CD4-positive, alpha-beta T cell treated with Interleukin-1 beta for 1 hour (primary cell): Measurements from ENCODE around the gene BBS9.
"Not testable (repeated sequence)": the region's sequence is repeated elsewhere in the genome, so short reads cannot be mapped to it uniquely, and the experiment has no call there.

ENCODE experiments used
- DNase-seq, 2 donors: peaks; one replicate each; pipeline ENCODE4 v3.0.0-alpha.2; 2020 to 2022

Gene BBS9

DNA sequence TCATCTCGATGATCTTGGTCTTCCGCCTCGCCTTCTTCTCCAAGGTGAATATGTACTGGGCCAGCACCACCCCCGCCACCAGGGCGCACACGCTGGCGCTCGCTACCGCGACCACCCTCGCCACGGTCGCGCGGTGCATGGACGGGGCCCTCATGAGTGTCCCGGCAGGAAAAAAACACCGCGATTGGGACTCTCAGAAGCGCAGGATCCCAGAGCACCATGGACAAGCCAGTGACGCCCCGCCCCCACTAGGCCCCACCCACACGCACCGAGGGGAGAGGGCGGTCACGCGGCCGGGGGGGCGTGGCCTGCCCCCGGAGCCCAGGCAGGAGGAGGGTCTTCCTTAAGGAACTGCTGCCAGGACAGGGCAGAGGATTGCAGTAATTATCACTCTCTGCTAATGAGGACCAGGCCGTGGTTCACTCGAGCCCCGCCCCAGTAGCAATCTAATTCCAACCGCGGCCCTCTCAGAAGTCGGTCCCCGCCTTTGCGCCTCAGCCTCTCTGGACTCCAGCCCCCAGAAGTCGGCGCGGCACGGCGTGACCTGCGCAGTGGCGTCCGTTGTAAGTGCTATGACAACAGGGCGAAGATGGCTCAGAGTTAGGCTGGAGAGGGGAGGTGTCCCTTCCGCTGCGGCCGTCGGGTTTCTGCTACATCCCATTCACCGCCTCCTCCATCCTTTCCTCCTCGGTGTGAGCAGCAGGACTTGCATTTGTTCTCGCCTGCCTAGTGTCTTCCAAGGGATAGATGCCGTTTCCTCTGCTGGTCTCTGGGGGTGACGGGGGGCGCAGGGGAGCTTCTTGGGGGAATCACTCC is at the start of gene BBS9:
Gene BBS9 (plus strand): TSS at position 575 of the 816 bp plus-strand sequence. CDS start 16,689 bp downstream, outside the sequence.
- DNase-seq: peak; percentile 89 to 91

DNA sequence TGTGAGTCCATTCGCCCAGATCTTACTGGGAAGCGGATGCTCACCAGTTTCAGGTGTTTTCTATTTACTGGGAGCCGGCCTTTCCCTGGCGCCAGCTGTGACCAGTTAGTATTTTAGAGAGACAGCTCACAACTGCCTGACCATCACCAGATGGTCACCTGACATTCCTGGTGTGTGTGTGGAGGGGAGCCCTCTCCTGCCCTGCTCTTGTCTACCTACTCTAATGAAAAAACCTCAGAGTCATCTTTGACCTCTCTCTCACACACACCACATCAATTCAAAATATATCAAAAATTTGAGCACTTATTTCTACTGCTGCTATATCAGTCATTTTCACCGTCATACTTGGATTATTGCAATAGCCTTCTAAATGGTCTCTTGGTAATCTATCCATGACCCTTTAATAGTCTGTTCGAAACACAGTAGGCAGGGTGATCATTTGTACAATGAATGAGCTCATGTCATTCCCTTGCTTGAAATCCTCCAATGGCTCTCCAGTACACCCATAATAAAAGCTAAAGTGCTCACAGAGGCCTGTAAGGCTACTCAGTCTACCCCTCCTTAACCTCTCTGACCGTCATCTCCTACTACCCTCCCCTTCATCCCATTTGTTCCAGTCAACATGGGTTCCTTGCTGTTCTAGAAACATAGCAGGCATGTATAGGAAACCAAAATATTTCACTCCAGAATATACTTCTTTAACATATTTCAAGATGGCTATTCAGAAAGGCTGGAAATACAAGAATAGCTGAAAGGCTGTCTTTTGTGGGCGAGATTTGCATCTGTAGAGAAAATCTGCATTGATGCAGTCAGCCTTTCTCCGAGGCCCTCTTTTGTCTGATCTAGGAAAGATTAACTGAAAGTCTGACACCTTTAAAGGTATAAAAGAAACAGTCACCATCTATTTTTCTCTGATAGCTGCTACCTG is 49.3 kb upstream of the BBS9 start:
- DNase-seq: no peak

DNA sequence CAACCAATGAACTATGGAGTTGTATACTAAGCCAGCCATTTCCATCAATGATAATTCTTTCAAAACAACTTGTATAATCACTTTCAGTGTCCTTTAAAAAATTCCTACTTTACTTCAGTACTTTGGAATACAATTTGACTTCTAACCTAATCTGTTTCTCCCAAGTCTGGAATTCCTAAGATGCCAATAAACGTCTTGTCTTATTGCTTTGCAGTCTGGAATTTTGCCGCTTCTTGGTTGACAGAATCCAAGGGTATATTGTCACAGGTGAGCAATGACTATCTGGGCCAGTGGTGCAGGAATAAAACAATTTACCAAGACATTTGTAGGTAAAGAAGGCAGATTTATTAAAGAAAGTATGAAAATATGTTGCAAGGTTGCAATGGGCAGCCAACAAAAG is 42.0 kb upstream of the BBS9 start:
- no peak for DNase-seq

DNA sequence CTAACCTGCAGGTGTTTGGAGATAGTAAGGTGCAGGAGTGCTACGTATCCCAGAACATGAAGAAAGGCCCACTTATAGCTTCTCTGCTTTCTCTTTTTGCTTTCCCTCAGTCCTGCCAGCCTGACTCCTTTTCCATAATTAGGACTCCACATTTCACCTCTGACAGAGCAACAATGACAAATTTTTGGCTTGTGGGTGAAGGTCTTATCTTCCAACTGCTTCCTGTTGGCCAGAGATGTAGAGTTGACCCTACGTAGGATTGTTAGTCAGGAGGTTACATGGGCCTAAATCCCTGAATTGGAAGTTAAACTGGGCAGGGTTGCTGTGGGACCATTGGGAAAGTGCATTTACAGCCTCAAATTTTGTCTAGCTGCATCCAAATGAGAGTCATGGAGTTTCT is 41.5 kb upstream of the BBS9 start:
- DNase-seq: no peak

DNA sequence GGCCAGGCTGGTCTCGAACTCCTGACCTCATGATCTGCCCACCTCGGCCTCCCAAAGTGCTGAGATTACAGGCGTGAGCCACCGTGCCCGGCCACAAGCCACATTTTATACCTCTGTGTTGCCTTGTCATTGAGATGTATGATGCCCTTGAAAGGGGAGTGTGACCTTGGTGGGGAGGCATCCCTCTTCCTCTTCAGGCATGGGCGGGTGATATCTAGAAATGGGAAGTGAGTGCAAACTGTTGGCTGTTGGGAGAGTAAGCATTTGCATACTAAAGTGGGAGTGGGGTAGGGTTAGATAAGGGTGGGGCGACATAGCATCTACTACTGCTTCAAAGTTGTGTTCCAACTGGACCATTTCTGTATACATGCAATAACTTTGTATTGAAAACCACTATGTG is 40.2 kb upstream of the BBS9 start:
- DNase-seq: no peak

- no peak for DNase-seq
Observed at GRCh38 chr7:33091111-33091531, 38.2 kb upstream of the BBS9 start.

- DNase-seq: no peak
Observed at GRCh38 chr7:33091641-33092191, 37.6 kb upstream of the BBS9 start.

- DNase-seq: no peak
Observed at GRCh38 chr7:33093266-33093665, 36.1 kb upstream of the BBS9 start.

DNA sequence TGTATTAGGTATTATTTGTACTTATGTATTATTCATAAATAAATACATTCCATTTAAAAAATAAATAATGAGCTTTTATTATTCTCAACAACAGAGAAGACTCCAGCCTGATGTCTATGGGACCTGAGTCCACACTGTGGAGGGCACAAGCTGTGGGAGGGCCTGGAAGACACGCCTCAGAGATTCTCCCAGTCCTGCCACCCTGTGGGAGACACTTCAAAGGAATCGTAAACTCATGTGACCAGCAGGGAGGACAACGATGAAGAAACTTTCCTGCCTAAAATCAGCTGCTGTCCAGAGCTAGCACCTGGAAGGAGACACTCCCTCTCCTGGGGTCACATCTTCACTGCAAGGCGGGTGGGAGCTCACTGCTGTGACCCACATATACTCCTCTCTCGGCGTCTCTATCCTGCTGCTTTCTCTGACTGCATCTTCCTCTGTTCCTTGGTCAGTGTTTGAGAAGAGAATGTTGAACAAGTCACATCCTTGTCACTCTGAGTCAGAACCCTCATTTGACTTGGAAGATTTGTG is 34.6 kb upstream of the BBS9 start:
- not testable (repeated sequence) for DNase-seq

DNA sequence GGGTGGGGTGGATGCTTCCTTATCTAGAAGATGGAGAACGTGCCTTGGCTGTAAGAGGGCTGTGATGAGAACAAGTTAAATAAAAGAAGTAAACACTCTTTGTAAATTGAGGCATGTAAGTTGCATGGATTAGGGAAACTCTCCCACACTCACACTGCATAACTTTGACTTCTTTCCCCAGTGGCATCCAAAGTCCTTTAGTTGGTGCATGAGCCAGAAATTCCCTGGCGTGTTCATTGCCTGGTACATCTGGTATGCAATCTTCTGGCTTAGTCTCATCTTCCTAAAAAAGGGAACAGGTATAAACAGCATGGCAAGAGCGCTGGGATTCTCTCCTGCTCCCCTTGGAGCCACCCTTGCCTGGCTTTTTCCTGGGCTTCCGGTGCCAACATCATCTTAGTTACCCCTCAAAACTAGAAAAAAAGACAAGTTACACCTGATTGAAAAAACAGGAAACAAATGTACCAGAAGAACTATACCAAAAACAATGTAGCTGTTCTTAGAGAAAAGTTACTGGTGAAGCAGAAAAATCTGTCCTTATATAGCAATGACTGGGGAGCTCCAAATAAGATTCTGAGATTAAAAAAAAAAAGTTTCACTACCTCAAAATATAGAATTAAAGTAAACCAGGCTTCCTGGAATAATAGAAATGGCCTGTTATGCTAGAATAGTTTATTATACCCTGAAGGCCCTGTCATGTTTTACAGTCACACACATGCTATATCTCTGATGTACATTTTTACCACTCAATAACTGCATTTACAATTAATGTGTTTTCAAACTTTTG is 30.0 kb upstream of the BBS9 start:
- no peak for DNase-seq

DNA sequence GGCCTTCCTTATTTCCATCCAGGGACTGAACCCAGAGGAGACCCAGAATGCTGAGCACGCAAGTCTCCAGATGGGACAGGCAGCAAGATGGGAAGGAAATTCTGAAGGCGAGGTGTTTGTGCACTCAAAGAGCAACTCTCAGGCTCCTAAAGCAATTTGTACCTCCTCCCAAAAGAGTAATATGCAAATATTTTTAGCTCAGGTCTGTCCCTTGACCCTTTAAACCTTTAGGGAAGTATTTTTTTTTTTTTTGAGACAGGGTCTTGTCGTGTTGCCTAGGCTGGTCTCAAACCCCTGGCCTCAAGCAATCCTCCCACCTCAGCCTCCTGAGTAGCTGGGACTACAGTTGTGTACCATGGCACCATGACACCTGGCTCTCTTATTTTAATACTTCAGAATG is 28.6 kb upstream of the BBS9 start:
- no peak for DNase-seq

DNA sequence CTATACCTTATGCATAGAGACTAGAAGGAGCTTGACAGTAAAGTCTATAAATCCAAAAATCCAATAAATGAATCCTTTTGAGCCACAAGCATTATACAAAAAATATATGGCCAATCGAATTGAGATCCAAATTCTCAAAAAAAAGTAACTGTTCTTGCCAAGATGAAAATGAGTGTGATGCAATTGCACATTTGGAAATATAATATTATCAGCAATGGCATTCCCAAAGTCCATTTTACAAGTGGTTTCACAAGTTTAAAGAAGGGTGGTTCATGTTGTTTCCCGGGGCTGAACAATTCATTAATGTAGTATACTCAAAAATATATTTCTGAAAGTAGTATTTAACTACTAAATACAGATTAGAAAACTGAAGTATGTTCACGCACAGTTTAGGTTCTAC is 27.5 kb upstream of the BBS9 start:
- no peak for DNase-seq

GRCh38 chr7:33107136-33108066 is 22.0 kb upstream of the BBS9 start:
- peak; percentile 57 to 72 for DNase-seq

DNA sequence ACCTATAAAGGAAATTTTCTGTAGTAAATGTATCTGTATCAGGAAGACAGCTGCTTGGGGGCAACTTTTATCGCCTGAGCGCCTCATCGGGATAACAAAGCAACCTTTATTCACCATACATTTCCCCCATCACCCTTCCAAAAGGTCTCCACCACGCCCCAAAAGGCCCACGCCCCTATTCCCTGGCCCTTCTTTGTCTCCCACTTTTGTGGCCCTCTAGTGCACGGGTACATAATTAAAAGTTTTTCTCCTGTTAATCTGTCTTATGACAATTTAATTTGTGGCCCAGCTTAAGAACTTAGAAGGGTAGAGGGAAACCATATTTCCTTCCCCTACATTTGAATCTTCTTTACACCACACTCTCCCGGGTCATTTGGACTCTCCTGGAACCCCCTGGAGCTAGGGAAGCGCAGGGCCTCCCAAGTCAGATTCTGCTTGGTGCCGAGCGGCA is 20.8 kb upstream of the BBS9 start:
- DNase-seq: peak in 1 of 2 donors; percentile 22

GRCh38 chr7:33109005-33109757 is 20.2 kb upstream of the BBS9 start, which contains the start of gene RP9:
TSS of gene RP9 (minus strand) at chr7:33109404. CDS start at chr7:33109372, 32 bp downstream.
- DNase-seq: peak; percentile 82

GRCh38 chr7:33109758-33110238 is 19.6 kb upstream of the BBS9 start:
- no peak for DNase-seq

DNA sequence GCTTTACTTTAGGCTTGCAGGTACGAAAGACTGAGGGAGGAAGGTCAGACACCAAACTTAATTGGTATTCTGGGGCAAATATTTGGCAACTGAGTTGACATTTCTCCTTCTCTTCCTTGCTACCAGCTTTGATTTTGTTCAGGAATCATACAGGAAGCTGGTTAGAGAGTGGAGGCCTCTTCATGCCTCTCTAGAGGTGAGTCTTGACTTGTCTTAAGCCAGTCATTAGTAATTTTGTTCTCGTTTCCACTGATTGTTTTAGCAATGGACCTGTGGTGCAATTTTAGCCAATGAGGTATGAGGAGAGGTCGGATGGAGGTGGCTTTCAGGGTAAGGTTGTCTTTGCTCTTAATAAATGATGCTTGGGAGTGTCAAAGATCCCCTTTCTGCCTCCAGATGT is 17.8 kb upstream of the BBS9 start:
- no peak for DNase-seq

DNA sequence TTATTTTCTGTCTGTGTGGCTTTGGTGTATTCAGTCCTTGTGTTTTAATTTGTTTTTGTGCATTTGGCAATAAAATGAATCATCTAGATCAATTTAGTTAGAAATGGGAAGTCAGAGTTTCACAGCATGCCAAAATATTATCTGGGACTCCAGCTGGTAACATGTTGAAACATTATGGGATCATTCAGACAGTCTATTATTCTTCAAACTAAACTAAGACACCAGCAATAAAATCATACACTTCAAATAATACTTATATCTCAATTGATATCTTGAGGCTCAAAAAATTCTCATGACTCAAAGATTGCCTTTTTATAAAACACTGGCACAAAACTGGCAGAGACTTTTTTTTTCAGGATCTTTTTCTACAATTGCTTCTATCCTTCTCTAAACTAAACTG is 14.4 kb upstream of the BBS9 start:
- no peak for DNase-seq

DNA sequence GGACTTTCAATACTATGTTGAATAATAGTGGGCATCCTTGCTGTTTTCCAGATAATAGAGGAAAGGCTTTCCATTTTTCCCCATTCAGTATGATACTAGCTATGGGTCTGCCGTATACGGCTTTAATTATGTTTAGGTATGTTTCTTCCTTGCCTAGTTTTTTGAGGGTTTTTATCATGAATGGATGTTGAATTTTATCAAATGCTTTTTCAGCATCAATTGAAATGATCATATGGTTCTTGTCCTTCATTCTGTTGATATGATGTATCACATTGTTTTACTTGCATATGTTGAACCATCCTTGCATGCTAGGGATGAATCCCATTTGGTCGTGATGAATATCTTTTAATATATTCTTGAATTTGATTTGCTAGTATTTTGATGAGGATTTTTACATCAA is 11.0 kb upstream of the BBS9 start:
- no peak for DNase-seq

GRCh38 chr7:33127085-33127484 is 2.3 kb upstream of the BBS9 start:
- DNase-seq: no peak
